Activated CD4-positive, alpha-beta T cell treated with anti-CD3 and anti-CD28 coated beads for 4 hours (primary cell): ENCODE results near the gene PPP1R12B.
A peak's percentile ranks its signal among the peaks of the same experiment; 100 is the strongest.
"Not testable (repeated sequence)": the region's sequence is repeated elsewhere in the genome, so short reads cannot be mapped to it uniquely, and the experiment has no call there.

ENCODE experiments used
- DNase-seq, 2 donors: peaks; one replicate each; pipeline ENCODE4 v3.0.0-alpha.2; 2020

PPP1R12B gene

DNA sequence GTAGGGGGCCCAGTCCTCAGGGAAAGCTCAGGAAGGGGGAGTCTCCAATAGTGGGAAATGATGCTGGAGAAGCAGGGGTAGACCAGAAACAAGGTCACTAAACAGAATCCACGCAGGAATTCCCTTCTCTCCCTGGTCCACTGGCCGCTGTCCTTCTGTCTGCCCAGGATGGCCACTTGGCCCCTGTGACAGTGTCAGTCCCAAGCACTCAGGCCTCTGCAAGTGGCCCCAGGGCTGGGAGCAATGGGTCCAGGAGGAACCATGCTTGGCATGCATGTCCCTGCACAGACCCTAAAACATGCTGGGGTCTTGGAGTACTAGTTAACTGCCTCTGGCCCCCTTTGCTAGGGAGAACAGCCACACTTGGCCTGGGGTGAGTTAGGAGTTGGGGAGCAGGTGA is 271.5 kb downstream of the PPP1R12B start:
- not testable (repeated sequence) for DNase-seq

DNA sequence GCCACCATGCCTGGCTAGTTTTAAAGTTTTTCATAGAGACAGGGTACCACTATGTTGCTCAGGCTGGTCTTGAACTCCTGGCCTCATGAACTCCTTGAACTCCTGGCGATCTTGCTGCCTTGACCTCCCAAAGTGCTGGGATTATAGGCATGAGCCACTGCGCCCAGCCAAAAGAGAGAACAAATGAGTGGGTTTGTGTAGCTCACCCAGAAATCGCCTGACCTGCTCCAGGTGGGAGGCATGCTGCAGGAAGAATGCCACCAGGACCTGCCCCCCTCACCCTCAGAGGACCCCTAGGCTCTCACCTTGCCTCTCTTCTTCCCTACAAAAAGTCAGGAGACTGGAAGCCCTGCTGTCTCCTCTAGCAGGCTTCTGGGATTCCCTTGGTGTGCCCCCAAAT is 272.9 kb downstream of the PPP1R12B start:
- no peak for DNase-seq

DNA sequence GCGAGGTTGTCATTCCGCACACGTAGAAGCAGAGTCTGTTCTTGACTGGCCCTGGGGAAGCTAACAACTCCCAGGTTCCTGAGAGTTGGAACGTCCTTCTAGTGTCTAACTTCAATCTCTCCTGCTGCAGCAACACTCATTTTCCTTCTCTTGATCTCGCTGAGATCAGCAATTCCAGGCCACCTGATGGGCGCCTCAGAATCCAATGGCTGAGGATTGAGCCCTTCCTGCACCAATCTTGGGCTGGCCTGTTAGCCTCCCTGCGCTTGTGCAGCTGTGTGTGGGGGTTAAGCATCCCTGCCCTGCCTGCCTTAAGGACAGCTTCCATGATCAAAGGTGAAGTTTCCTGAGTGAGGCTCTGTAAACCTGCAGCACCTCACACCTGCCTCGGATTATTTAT is 273.9 kb downstream of the PPP1R12B start:
- no peak for DNase-seq

DNA sequence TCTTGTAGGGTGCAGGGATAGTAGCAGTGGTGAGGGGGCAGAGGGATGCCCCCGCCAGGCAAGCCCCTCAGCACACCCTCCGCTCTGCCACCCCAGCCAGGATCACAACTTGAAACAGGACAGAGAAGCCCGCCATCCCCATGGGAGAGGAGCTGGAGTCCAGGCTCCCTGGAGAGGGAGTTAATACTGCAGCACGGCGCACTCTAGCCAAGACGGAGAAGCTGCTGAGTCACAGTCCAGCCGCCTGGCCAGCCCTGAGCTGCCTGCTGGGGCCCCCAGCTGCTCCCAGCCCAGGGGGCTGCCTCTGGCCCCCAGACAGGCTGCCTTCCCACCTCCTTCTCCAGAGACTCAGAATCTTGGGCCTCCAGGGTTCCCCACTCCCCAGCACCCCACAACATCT is 274.6 kb downstream of the PPP1R12B start:
- DNase-seq: no peak

DNA sequence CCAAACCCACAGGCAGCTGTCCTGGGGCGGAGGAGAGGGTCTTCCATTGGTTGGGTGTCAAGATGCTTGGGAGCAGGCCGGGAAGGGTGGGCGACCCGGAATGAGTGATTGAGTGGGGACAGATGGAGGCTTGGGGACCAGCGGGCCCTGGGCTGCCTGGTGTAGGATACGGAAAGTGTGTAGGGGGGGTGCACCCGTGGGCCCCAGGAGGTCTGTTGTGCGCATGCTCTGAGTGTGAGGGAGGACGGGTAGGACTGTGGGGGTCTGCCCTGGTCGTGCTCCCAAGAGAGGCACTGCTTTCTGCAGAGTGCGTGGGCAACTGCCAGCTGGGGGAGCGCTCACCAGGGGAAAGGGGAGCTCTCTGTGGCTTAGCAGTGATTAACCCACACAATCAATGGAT is 275.0 kb downstream of the PPP1R12B start:
- not testable (repeated sequence) for DNase-seq

DNA sequence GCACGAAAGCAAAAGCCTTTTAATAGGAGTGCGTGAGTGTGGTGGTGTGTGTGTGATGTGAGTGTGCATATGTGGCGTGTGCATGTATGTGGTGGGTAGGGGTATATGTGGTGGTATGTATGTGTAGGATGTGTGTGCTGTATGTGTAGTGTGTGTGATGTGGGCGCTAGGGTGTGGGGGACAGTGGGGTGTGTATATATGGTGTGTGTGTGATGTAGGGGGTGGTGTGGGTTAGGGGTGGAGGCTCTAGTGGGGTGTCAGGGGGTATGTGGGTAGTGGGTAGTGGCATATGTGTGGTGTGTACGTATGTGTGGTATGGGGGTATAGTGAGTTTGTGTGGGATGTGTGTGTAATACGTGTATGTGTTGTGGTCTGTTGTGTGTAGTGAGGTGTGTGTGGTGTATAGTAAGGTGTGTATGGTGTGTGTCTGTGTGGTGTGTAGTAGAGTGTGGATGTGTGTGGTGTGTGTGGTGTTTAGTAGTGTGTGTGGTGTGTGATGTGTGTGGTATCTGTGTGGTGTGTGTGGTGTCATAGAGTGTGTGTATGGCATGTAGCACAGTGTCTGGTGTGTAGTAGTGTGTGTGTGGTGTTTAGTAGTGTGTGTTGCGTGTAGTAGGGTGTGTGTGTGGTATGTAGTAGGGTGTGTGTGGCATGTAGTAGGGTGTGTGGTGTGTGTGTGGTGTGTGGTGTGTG is 275.7 kb downstream of the PPP1R12B start:
- no peak for DNase-seq

DNA sequence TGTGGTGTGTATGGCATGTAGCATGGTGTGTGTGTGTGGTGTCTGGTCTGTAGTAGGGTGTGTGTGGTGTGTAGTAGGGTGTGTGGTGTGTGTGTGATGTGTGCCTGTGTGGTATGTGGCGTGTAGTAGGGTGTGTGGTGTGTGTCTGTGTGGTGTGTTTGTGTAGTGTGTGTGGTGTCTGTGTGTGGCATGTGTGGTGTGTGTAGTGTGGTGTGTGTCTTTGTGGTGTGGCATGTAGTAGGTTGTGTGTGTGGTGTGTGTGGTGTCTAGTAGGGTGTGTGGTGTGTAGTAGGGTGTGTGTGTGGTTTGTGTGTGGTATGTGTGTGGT is 276.2 kb downstream of the PPP1R12B start:
- DNase-seq: no peak

DNA sequence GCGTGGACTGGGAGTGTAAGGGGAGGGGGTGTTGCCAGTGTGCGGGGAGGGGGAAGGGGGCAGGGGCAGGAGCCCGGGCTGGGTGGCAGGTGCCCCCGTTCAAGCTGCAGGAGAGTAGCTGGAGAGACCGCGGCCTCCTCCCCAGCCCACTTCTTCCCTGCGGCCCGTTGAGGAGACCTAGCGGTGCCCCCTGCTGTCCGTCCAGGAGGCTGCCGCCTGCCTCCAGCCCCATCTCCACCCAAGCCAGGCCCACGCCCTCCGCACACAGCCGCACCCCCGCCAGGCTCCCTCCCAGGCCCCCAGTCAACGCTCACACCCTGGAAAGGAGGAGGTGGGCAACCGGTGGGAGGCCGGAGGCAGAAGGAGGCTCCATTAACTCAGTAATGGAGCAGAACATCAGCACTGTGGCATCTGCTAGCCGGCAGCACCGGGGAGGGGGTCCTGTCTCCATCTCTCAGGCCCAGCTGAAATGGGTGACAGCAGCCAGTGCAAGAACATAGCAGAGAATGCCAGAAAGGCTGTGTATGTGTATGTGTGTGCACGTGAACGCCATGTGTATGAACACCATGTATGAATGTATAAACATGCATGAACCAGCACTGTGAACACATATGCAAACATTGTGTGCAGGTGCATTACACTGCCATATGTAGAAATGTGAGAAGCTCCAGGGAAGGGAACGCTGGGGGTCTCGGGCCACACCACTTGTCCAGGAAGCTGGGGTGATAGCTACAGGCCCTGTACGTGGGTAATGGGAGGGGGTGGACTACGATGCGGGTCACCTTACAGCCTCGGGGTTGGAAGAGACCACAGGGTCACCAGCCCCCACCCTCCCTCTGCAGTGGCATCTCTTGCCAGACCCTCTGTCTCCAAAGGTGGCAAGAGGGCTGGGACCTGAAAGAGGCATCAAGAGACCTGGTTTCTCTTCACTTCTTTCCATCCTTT is 277.2 kb downstream of the PPP1R12B start:
- peak; percentile 23 to 37 for DNase-seq

DNA sequence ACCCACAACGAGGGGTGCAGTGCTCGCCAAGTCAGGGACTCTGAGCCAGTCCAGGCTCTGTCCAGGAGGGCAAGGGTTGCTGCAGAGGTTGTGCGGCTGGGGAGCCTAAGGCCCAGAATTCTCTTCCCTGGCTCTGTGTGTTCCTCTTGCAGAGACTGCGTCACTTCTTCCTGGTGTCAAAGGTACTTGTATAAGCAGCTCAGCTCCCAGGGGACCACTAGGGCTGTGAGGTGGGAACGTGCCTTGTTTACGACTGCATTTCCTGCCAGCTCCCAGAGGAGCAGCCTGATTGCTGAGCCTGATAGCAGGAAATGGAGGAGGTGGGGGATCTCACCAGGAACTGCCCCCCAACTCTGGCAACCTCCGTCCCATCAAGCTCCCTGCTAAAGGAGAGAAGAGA is 278.5 kb downstream of the PPP1R12B start:
- DNase-seq: not testable (repeated sequence)

DNA sequence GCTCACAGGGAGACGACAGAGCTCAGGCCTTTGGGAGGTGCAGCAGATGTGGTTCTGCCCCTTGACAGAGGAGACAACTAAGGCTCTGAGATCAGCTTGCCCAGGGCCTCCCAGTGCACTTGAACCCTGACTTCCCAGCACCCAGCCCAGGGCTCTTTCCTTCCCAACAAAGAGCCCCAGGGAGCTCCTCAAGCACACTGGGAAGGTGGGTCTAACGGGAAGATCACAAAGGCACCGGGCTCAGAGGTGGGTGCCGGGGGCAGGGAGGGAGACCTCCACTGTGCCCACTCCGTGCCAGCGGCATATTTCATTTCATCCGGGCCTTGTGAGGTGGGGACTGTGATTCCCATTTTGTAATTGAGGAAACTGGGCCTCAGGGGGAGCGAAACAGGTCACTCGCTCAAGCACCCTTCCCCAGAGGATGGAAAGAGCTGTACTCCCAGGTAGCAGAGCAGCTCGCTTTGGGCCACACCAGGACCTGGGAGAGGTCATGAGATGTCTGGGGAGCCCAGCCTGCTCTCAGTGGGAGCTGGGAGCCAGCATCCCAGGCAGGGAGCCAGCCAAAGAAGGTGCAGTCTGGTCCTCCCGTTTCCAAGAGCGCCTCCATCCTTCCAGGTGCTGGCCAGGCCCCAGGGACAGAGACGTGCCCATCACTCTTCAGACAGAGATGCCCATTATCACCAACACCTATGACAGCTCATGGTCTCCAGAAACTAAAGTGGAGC is 279.5 kb downstream of the PPP1R12B start:
- no peak for DNase-seq

DNA sequence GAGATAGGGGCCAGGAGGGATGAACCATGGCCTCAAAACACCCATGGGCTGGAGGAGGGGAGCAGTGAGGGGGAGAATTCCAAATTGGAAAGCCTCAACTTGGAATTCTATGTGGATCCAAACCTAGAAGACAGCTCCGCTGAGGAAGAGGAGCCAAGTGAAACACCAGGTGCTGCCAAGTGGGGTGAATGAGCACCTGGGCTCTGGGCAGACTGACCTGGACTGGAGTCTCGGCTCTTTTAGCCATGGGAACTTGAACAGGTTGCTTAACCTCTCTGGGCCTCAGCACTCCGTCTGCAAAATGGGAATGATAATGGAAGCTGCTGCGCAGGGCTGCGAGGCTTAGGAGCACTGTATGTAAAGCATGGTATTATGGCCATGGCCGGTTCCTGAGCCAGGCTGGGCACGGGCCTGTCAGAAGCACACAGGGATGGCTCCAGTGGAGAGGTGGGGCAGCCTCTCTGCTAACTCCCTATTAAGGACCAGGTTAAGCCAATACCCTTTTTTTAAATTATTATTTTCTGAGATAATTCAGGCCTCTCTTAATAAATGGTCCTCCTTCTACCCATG is 280.2 kb downstream of the PPP1R12B start:
- no peak for DNase-seq

DNA sequence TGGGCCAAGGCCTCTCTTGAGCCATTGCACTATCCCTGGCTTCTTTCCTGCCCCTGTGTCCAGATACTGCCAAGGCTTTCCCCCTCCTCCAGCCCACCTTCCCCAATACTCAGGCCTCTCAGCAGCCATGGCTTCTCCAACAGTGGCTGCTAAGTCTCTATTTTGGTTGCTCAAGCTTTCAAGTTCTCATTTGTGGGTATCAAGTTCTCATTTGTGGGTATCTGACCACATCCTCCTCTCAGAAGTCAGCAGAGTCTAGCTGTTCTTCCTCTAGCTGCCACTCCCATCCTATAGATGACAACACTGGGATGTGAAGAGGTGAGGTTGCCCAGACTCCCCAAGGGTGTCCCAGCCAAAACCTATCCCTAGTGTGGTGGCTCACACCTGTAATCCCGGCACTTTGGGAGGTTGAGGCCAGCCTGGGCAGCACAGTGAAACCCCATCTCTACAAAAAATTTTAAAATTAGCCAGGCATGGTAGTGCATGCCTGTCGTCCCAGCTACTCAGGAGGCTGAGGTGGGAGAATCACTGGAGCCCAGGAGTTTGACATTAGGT is 280.8 kb downstream of the PPP1R12B start:
- DNase-seq: not testable (repeated sequence)

DNA sequence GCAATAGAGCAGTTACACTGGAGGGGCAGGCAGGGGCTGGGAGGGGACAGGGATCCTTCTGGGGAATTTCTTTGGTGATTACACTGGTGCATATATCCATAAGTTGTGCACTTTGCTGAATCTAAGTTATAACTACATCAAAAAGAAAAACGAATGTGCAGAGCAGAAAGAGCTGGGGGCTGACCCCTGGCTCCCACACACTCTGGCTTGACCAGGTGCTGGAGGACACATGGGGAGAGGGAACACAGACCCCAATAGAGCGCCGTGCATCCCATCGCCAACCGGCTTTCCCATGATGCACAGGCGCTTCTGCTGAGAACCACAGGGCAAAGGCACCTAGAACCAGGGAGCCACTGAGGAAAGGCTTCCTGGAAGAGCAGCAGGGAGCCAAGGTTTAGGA is 281.6 kb downstream of the PPP1R12B start:
- not testable (repeated sequence) for DNase-seq

DNA sequence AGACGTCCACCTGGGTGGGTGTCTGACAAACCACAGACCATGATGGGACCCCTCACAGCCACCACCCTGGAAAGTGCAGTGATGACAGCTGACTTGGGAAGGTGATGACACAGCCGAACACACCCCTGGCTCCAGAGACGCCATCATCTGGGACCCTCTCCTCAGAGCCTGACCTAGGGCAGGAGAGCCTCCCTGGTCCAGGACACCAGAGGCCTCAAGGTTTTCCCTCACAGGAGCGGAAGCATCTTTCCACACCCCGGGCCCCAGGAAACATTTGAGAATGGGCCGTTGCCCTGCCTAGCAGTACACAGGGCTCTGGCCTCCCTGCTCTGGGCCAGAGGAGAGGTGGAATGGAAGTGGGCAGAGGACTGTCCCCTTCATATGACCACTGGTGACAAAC is 282.0 kb downstream of the PPP1R12B start:
- DNase-seq: no peak

DNA sequence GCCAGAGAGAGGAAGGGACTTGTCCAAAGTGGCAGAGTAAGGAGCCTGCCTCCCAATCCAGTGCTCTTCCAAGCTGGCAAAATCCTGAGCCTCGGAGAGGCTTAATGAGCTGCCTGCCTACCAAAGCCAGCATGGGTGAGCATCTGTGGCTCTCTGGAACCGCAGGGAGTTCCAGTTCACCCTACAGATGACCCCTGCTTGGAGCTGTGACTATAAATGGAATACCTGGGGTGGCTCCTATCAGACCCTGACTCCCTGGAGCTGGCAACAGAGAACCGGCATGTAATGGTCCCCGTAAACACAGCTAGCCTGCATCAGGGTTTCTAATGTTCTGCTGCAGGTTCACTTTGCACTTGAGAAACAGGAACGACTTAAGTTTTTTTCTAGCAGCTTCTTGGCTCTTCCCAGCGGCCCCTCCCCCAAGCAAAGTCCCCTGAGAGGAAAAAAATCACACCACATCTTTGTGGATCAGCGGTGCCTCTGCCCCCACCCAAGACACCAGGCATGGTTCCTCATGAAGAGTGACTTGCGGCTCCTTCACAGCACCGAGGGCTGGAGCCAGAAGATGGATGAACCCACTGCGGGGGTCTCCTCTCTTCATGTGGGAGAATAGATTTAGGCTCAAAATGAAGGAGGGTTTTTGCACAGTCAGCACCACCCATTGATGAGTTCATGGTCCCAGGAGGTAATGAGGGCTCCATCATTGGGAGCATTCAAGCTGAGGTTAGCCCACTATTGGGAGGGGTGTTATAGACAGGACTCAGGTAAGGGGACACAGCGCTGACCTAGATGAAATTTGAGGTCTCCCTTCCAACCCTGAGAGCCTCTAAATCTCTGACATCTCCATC is 282.8 kb downstream of the PPP1R12B start:
- DNase-seq: no peak

DNA sequence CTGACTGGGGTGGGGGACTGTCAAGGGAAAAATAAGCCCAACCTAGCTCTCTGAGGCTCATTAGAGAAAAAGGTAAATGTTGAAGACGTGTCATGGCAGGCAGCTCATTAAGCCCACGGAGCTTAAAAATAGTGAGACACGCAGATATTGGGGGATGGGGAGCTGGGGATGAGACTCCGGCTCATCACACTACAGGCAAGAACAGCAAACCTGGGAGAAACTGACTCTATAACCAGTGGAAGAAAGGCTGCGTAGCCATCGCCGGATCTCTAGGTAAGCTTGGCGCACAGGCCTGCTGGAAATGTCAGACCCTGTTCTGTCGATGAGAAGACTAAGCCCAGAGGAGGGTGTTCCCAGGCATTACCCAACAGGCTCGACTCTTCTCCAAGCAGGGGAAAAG is 283.7 kb downstream of the PPP1R12B start:
- no peak for DNase-seq

DNA sequence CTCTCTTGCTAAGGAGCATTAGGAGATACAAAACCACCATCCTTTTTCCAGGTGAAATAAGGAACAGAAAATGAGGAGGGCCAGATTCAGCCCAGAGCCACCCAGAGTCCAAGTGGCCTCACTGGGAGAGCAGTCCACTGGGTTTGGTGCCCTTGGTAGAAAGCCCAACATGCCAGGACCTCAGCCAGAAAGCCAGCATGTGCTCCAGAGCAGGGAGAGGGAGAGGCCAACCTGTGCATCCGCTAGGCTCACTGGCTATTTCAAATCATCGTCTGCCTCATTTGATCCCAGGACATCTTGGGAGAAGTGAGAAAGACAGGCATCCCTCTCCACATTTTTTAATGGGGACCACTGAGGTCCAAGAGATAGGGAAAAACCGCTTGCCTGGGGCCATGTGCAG is 287.7 kb downstream of the PPP1R12B start:
- not testable (repeated sequence) for DNase-seq

DNA sequence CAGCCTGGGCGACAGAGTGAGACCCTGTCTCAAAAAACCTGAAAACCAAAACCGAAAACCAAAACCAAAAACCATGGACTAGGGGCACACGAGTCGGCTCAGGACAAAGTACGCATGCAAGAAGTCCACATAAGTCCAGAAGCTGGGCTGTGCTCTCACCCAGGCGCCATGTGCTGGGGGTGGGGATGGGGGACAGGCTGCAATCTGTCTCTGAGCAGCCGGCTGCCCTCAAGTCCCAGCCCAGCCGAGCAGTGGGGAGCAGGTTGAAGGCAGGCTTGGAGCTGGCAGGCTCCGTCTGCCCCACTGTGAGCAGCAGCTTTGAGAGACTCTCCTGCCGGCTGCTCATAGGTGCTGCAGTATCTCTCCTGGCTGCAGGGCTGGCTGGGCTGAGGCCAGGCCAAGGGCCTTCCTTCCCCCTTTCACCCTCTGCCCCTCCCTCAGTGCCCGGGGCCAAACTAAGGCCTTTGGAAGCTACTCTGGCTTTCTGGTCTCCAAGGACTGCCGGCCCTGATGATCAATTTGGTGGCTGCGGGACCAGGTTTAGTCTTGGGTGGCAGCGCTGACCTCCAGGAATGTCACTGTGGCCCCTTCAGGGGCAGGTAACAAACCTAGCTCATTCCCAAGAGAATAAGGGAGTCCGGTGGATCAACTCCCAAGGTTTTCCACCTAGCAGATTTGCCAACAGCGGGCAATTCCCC is 289.0 kb downstream of the PPP1R12B start:
- not testable (repeated sequence) for DNase-seq

DNA sequence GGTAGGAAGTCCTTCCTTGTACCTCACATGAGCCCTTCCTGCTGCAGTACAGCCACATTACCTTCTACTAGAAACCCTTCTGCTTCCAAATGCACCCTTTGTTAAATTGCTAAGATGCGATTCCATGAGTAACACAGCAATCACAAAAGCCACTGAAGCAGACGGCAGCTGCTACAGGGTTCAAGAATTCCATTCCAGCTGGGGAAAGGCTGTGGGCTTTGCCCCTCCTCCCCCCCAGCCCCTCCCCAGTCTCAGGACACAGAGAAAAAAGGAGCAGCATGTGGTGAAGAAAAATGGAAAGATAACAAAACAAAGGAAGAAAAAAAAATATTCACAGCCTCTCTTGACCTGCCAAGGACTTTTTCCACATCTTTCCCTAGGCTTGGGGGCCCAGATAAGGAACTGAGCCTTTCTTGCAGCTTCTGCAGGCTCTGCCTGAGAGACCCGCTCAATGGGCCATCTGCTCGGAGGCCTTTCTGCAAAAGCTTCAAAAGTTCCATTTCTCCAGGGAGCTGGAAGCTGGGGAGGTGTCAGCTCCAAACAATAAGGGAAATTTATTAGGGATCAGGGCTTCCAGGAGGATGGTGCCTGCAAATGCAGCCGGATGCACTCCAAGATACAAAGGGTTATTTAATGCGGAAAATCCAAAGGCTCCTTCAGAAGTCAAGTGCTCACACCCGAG is 289.7 kb downstream of the PPP1R12B start:
- DNase-seq: no peak

DNA sequence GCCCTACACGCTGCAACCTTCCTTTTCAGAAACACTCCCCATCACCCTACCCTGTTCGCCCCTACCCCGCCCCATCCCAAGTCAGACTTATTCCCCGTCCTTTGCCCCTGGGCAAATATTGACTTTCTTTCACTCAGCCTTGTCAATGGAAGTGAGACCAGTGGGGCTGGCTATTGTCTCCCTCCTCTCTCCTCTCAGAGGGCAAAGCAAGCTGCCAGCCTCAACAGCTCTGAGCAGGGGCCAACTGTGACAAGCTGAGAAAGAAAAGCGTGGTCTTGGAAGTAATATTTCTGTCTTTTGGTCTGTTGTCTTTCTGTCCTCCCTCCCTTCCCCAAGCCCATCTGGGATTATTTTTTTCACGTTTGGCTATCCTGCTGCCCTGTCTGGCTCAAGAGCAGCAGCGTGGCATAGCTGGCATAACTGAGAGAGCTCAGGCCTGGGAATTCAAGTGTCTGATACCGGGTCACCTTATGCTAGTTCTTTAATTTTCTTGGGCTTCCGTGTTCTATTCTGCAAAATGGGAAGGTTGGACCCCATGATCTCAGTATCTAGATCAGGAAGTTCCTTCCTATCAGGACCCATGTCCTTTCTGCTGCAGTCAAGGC is 290.3 kb downstream of the PPP1R12B start:
- DNase-seq: not testable (repeated sequence)
